ENCODE results near the gene DCDC2B.

The DCDC2B gene

GRCh38 chr1:32223683-32224082 lies 14.8 kb downstream of the DCDC2B start:
- no peak for DNase-seq (ENCODE audit: low read depth, low spot score)

- no peak for DNase-seq (ENCODE audit: low read depth, low spot score)
These were observed 15.4 kb downstream of the DCDC2B start for GRCh38 chr1:32224285-32224684.

- DNase-seq (ENCODE audit: low read depth, low spot score), result no peak
These were observed 19.9 kb downstream of the DCDC2B start for GRCh38 chr1:32228771-32229170.

- no peak for DNase-seq (ENCODE audit: low read depth, low spot score)
These were observed 23.0 kb downstream of the DCDC2B start for GRCh38 chr1:32231843-32232432.

GRCh38 chr1:32232558-32233304 lies 23.8 kb downstream of the DCDC2B start:
- no peak for DNase-seq (ENCODE audit: low read depth, low spot score)

- DNase-seq (ENCODE audit: low read depth, low spot score), result no peak
These were observed 25.9 kb downstream of the DCDC2B start for GRCh38 chr1:32234792-32235191.

- DNase-seq (ENCODE audit: low read depth, low spot score), result no peak
These were observed 30.4 kb downstream of the DCDC2B start for GRCh38 chr1:32239337-32239736.

- no peak for DNase-seq (ENCODE audit: low read depth, low spot score)
These were observed 30.9 kb downstream of the DCDC2B start for GRCh38 chr1:32239790-32240139.

- DNase-seq (ENCODE audit: low read depth, low spot score), result peak; percentile 76
These were observed 31.5 kb downstream of the DCDC2B start for GRCh38 chr1:32240140-32240951.

- no peak for DNase-seq (ENCODE audit: low read depth, low spot score)
These were observed 32.3 kb downstream of the DCDC2B start for GRCh38 chr1:32241001-32241763.

GRCh38 chr1:32242341-32242851 lies 33.5 kb downstream of the DCDC2B start:
- no peak for DNase-seq (ENCODE audit: low read depth, low spot score)

GRCh38 chr1:32246888-32247273 lies 38.0 kb downstream of the DCDC2B start, which contains the start of gene FAM167B:
Gene FAM167B, plus strand, starts transcription at chr1:32247222. Its CDS starts 200 bp downstream, at chr1:32247422.
- no peak for DNase-seq (ENCODE audit: low read depth, low spot score)

GRCh38 chr1:32247452-32247851 lies 38.6 kb downstream of the DCDC2B start:
- DNase-seq (ENCODE audit: low read depth, low spot score), result no peak

GRCh38 chr1:32247983-32248889 lies 39.3 kb downstream of the DCDC2B start:
- peak; percentile 88 for DNase-seq (ENCODE audit: low read depth, low spot score)

GRCh38 chr1:32249831-32250525 lies 41.1 kb downstream of the DCDC2B start:
- no peak for DNase-seq (ENCODE audit: low read depth, low spot score)

GRCh38 chr1:32250893-32251716 lies 42.2 kb downstream of the DCDC2B start, which contains the start of gene LCK:
Gene LCK, plus strand, starts transcription at chr1:32251265. Its CDS starts 23,065 bp downstream, at chr1:32274330.
- DNase-seq (ENCODE audit: low read depth, low spot score), result no peak

GRCh38 chr1:32255072-32256071 lies 46.5 kb downstream of the DCDC2B start:
- no peak for DNase-seq (ENCODE audit: low read depth, low spot score)

Measured in iPS DF 19.7 (cell line).